Esophagus muscularis mucosa (tissue), 4 donors: ENCODE results near the gene GINS2. TPM values are rescaled to one million over a fixed set of nuclear protein-coding genes. Genes with fewer than 3 reads are reported as not detected.

Source experiments
- DNase-seq: peaks from one replicate; pipeline ENCODE4 v3.0.0-alpha.2; 2017; ENCODE audit errors: extremely low spot score
- H3K27ac ChIP-seq, 4 donors: fragments of 200-600 bp; sonication (generic); replicated peaks in 1 of 4; 1 replicate in 3 of 4; 2 replicates in 1 of 4; pipeline ENCODE4 v1.5.1; 2016 to 2019; ENCODE audit warnings: mild to moderate bottlenecking in 1 of 4
- H3K27me3 ChIP-seq, 4 donors: fragments of 200-600 bp; sonication (generic); one replicate each; pipeline versions ENCODE4 v1.5.1 to v1.6.0; 2016 to 2019
- H3K36me3 ChIP-seq, 4 donors: fragments of 200-600 bp; sonication (generic); one replicate each; pipeline ENCODE4 v1.5.1; 2016 to 2019
- H3K4me1 ChIP-seq, 4 donors: fragments of 200-600 bp; sonication (generic); one replicate each; pipeline ENCODE4 v1.5.1; 2016 to 2019
- H3K4me3 ChIP-seq, 4 donors: fragments of 200-600 bp; sonication (generic); 1 replicate in 2 of 4; 2 replicates in 2 of 4; pipeline ENCODE4 v1.5.1; 2016 to 2019; ENCODE audit warnings: mild to moderate bottlenecking in 4 of 4, moderate library complexity in 1 of 4
- H3K9me3 ChIP-seq, 4 donors: fragments of 200-600 bp; sonication (generic); 1 replicate in 3 of 4; 2 replicates in 1 of 4; pipeline ENCODE4 v1.5.1; 2016 to 2019
- CTCF ChIP-seq, 3 experiments: fragments of 200-600 bp in 2 of 3; fragments of 450-650 bp in 1 of 3; sonication (generic) in 2 of 3; IDR thresholded peaks; one replicate each; pipeline ENCODE4 v1.5.1; 2017 to 2019; ENCODE audit warnings: antibody characterized with exemption in 3 of 3, mild to moderate bottlenecking in 2 of 3, moderate library complexity in 1 of 3
- EP300 ChIP-seq: sonication (generic); formaldehyde crosslinking; IDR thresholded peaks from one replicate; pipeline ENCODE4 v1.6.1; 2017; ENCODE audit warnings: antibody characterized with exemption
- POLR2A ChIP-seq: fragments of 450-650 bp; IDR thresholded peaks from one replicate; pipeline ENCODE4 v1.6.1; 2017; ENCODE audit warnings: antibody characterized with exemption, moderate library complexity, mild to moderate bottlenecking, low read depth
- POLR2AphosphoS5 ChIP-seq, 2 donors: sonication (generic); formaldehyde crosslinking; IDR thresholded peaks; one replicate each; pipeline ENCODE4 v1.6.1; 2017; ENCODE audit warnings: antibody characterized with exemption in 2 of 2
- WGBS: methylation state at CpG from one replicate; pipeline ENCODE4 v1.1.5; 2018; 5-methylcytosine and 5-hydroxymethylcytosine counted together
- intact Hi-C: fragments of 100-400 bp; cut with DNase I; formaldehyde crosslinking; loops from one replicate; pipeline ENCODE4 v1.15.1; 2023
- total RNA-seq, 4 donors: library from RNA; depleted of rRNA; stranded (reverse); fragments of >200 nt; gene quantifications; one replicate each; pipeline versions ENCODE4 v1.1.0 to v1.2.1, GENCODE V29; 2016

Gene GINS2
- total RNA-seq, 4 donors from 2014 or later = 0.17 to 0.84 TPM; not detected in 2

GRCh38 chr16:85644093-85644712 lies 44.6 kb downstream of the GINS2 start:
- no peak overlapping the region for H3K4me3 ChIP-seq
- no peak for TF ChIP-seq POLR2A
- no peak for TF ChIP-seq CTCF (IDR thresholded peaks at IDR 0.05)
- TF ChIP-seq EP300 = no peak
- no peak for TF ChIP-seq POLR2AphosphoS5 (IDR thresholded peaks at IDR 0.05)
- intact Hi-C loops = no loop called here
- H3K27ac ChIP-seq = peak overlapping the region in 1 of 4 donors; percentile 11
- peaks cover 0 to 18% (median 11%) of the 10 kb centered on the region in 4 donors for H3K36me3 ChIP-seq
- 96% methylated on average over 21 of the region's 21 CpGs for WGBS
- H3K4me1 ChIP-seq = peaks cover 19 to 32% (median 27%) of the 10 kb centered on the region in 4 donors
- no peaks in the 10 kb centered on the region for H3K27me3 ChIP-seq
- H3K9me3 ChIP-seq = no peaks in the 10 kb centered on the region
- no peak for DNase-seq

GRCh38 chr16:85643631-85644030 lies 45.1 kb downstream of the GINS2 start:
- peak overlapping the region in 3 of 4 donors; percentile 11 to 27 (median 23) for H3K27ac ChIP-seq
- WGBS = 59% methylated on average over 7 of the region's 8 CpGs
- H3K4me1 ChIP-seq = peaks cover 19 to 34% (median 30%) of the 10 kb centered on the region in 4 donors

GRCh38 chr16:85642762-85643358 lies 45.9 kb downstream of the GINS2 start:
- H3K9me3 ChIP-seq = no peaks in the 10 kb centered on the region
- H3K27me3 ChIP-seq = no peaks in the 10 kb centered on the region
- intact Hi-C loops = no loop called here
- peak overlapping the region in 1 of 4 donors; percentile 11 for H3K27ac ChIP-seq
- 88% methylated on average over 26 of the region's 32 CpGs for WGBS
- no peak for DNase-seq
- no peak overlapping the region for H3K4me3 ChIP-seq
- H3K4me1 ChIP-seq = peaks cover 19 to 34% (median 30%) of the 10 kb centered on the region in 4 donors
- no peak for TF ChIP-seq EP300
- peaks cover 0 to 10% (median 2%) of the 10 kb centered on the region in 4 donors for H3K36me3 ChIP-seq

More at GRCh38 chr16:85643631-85644030, 45.1 kb downstream of the GINS2 start:
- intact Hi-C loops = no loop called here
- TF ChIP-seq CTCF (IDR thresholded peaks at IDR 0.05) = no peak
- TF ChIP-seq POLR2AphosphoS5 (IDR thresholded peaks at IDR 0.05) = peak in 1 of 2 donors; percentile 9
- no peak for TF ChIP-seq EP300
- no peak for TF ChIP-seq POLR2A
- H3K36me3 ChIP-seq = peaks cover 0 to 12% (median 6%) of the 10 kb centered on the region in 4 donors
- H3K4me3 ChIP-seq = no peak overlapping the region
- no peaks in the 10 kb centered on the region for H3K9me3 ChIP-seq
- DNase-seq = no peak
- no peaks in the 10 kb centered on the region for H3K27me3 ChIP-seq

GRCh38 chr16:85641776-85642176 lies 47.0 kb downstream of the GINS2 start:
- DNase-seq = no peak
- Histone ChIP-seq H3K4me3 (no peak overlapping the region), H3K36me3 (peaks cover 0 to 14% (median 4%) of the 10 kb centered on the region in 4 donors), H3K27ac (no peak overlapping the region), H3K4me1 (peaks cover 19 to 34% (median 32%) of the 10 kb centered on the region in 4 donors), H3K9me3 (no peaks in the 10 kb centered on the region), H3K27me3 (no peaks in the 10 kb centered on the region)
- TF ChIP-seq POLR2AphosphoS5 (IDR thresholded peaks at IDR 0.05) (no peak), CTCF (IDR thresholded peaks at IDR 0.05) (no peak), POLR2A (no peak), EP300 (no peak)
- intact Hi-C loops = no loop called here
- WGBS = 83% methylated on average over 11 of the region's 12 CpGs

- H3K4me1 ChIP-seq = peaks cover 19 to 34% (median 32%) of the 10 kb centered on the region in 4 donors
Measured at GRCh38 chr16:85641305-85641704, 47.4 kb downstream of the GINS2 start.

More at GRCh38 chr16:85641305-85641704, 47.4 kb downstream of the GINS2 start:
- WGBS = 89% methylated on average over 5 of the region's 24 CpGs
- Histone ChIP-seq H3K9me3 (no peaks in the 10 kb centered on the region), H3K36me3 (peaks cover 0 to 14% (median 4%) of the 10 kb centered on the region in 4 donors), H3K4me3 (no peak overlapping the region), H3K27ac (no peak overlapping the region), H3K27me3 (no peaks in the 10 kb centered on the region)
- TF ChIP-seq POLR2AphosphoS5 (IDR thresholded peaks at IDR 0.05) (no peak), CTCF (IDR thresholded peaks at IDR 0.05) (no peak), EP300 (no peak), POLR2A (no peak)
- intact Hi-C loops = no loop called here
- no peak for DNase-seq
